CMK (cell line): ENCODE results near the gene MARCHF7.
"Not testable (repeated sequence)": the region's sequence is repeated elsewhere in the genome, so short reads cannot be mapped to it uniquely, and the experiment has no call there.

ENCODE experiments used
- DNase-seq: peaks from one replicate; pipeline ENCODE4 v3.0.0-alpha.2; 2010; ENCODE audit warnings: low read depth

Gene MARCHF7

DNA sequence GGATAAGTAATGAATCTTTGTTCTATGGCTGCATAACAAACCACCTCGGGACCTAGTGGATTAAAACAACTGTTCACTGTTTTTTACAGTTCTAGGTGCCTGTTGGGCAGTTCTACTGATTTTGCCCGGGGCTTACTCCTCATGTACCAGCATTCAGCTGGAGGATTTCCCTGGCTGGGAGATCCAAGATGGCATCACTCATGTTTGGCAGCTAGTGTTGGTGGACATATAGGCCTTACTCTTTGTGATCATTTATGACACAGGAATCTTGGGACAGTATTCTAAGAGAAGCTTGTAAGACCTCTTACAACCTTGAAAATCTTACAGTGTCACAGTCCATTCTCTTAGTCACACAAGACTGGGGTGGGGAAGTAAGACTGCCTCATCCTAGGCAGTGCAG is 4.6 kb downstream of the MARCHF7 start:
- no peak for DNase-seq

DNA sequence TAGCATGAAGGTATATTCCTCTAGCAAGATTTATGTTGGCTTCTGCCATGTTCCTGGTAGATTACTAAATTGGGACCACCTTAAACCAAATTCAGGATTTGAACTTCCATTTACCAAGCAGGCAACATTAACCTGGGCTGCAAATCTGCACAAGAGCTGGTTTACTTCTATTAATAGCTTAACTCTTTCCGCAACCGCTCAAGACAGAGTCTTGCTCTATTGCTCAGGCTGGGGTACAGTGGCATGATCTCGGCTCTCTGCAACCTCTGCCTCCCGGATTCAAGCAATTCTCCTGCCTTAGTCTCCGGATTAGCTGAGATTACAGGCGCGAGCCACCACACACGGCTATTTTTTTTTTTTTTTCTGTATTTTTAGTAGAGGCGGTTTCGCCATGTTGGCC is 8.4 kb downstream of the MARCHF7 start:
- no peak for DNase-seq

DNA sequence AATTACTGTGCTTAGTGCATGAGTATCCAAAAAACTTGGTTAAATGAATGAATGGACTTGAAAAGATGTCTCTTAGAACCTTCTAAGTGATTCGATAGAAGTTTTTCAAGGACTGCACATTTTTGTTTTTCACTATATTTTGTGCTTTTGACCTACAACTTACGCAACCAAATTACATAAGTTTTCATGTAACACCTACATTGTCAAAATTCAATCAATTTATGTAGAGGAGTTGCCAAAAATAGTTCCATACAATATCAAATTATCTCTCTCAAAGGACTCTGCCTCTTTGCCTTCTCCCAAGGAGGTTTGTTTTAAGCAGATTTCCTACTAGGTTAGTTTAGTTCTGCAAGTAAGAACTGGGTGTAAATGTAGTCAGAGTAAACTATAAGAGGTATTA is 10.3 kb downstream of the MARCHF7 start:
- no peak for DNase-seq

DNA sequence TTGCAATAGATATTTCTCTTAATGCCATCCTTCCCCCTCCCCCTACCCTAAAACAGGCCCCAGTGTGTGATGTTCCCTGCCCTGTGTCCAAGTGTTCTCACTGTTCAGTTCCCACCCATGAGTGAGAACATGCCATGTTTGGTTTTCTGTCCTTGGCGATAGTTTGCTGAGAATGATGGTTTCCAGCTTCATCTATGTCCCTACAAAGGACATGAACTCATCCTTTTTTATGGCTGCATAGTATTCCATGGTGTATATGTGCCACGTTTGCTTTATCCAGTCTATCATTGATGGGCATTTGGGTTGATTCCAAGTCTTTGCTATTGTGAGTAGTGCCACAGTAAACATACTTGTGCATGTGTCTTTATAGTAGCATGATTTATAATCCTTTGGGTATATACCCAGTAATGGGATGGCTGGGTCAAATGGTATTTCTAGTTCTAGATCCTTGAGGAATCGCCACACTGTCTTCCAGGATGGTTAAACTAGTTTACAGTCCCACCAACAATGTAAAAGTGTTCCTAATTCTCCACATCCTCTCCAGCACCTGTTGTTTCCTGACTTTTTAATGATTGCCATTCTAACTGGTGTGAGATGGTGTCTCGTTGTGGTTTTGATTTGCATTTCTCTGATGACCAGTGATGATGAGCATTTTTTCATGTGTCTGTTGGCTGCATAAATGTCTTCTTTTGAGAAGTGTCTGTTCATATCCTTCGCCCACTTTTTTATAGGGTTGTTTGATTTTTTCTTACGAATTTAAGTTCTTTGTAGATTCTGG is 12.7 kb downstream of the MARCHF7 start:
- DNase-seq = not testable (repeated sequence)

DNA sequence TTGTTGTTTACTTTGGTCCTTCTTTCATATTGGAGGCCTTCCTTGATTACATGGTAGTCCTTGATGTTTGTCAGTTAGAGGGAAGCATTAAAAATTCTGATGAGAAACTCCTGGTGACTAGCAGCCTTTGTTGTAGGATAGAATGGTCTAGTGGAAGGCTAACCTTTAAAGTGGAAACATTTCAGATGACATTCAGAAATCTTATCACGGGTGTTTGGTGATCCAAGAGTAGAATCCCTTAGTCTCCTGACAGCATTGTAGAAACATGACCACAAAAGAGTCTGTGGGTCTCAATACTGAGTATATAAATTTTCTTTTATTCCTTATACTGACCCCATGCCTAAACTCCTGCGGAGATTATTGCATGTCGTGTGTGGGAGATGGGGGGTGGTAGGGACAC is 13.4 kb downstream of the MARCHF7 start:
- no peak for DNase-seq

DNA sequence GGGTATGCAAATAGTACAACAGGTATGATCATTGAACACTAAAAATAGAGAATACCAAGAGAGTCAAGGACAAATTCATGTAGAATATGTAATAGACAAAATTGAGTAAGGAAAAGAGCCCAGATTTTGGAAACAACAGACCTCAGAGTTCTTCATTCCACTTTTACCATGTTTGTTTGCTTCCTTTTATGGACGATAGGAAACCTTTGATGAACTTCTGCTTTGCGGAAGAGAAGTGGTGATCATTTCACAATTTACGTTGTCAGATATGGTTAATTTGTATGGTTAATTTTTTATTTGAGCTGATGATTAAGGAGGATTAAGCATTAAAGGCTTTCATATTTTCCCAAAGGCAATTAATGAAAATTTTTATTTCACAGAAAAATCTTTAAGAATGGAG is 16.3 kb downstream of the MARCHF7 start:
- DNase-seq = no peak

DNA sequence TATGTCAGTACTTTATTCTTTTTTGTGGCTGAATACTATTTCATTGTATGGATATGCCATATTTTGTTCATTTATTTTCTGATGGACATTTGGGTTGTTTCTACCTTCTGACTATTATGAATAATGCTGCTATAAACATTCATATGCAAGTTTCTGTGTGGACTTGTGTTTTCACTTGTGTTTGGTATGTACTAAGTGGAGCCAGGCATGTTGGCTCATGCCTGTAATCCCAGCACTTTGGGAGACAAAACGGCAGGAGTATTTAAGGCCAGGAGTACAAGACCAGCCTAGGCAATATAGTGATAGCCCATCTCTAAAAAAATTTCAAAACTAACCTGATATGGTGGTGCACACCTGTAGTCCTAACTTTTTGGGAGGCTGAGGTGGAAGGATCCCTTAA is 23.3 kb downstream of the MARCHF7 start:
- DNase-seq = no peak

DNA sequence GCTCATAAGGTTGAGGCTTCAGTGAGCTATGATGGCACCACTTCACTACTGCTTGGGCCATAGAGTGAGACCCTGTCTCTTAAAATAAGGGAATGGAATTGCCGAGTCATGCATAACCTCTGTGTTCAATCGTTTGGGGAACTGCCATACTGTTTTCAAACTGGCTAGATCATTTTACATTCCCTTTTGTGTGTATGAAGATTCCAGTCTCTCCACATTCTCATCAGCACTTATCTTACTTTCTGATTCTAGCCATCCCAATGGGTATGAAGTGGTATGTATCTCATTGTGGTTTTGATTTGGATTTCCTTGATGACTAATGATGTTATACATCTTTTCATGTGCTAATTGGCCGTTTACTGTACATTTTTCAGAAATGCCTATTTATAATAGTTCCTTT is 23.7 kb downstream of the MARCHF7 start:
- DNase-seq = no peak

DNA sequence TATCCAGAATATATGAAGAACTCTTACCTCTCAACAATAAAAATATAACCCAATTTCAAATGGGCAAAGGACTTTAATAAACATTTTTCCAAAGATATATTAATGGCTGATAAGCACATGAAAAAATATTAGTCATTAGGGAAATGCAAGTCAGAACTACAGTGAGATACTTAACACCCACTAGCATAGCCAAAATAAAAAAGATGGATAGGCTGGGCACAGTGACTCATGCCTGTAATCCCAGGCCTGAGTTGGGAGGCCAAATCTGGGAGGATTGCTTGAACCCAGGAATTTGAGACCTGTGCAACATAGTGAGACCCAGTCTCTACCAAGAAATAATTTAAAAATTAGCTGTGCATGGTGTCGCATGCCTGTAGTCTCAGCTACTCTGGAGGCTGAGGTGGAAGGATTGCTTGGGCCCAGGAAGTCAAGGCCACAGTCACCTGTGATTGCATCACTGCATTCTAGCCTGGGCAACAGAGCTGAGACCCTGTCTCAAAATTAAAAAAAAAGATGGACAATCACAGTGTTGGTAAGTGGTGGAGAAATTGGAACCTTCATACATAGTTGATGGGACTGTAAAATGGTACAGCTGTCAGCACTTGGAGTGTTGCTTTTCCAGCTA is 25.1 kb downstream of the MARCHF7 start:
- no peak for DNase-seq

DNA sequence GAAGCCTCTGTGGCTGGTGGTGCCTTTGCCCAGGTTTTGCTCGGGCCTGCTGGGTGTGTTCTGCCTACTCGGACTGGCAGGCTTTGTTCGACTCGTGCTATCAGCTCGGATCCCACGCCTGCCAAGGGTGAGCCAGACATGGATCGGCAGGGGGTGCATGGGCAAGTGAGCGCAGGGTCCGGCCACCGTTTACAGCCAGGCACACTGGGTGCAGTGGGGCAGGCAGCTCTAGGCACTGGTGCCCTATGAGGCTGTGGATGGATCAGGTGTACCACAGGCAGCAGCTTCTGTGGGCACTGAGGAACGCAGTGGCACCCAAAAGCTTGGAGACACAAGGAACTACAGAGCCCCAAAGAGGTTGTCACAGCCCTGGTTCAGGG is 25.6 kb downstream of the MARCHF7 start:
- no peak for DNase-seq

DNA sequence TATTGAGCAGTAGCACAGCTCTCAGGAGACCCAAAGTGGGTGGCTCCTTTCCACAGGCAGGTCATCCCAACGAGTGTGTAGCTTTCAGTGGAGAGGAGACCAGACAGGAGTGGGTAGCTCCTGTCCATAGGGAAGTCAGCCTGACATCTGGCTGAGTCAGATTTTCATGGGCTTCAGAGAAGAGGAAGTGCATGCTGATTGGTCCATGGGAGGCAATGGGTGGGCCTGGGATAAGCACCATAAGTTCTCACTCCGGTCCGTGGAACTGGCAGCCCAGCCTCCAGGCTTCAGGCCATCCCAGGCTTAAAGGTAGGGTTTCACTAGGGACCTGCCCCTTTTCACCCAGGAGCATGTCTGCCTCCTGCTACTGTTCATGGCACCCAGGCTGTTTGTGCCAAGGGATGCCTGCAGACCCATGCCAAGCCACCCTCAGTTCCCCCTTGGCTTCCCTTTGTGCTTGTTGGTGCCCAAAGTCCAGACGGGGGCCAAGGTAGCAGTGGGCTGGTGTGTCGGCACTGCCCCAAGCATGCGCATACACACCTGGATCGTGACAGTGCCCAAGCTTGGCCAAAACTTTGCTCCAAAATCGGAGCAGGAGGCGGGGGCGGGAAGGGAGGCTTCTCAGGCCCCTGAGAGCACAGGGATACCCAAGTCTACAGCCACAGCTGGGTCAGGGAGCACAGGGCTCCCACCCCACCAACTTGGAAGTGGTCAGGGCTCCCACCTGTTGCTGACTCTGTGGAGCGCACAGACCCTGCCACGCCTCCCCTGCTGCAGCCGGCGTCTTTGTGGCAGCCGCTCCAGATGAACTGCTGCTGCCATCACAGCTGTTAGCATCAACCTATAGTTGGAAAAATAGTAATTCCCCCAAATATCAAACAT is 26.4 kb downstream of the MARCHF7 start:
- no peak for DNase-seq

DNA sequence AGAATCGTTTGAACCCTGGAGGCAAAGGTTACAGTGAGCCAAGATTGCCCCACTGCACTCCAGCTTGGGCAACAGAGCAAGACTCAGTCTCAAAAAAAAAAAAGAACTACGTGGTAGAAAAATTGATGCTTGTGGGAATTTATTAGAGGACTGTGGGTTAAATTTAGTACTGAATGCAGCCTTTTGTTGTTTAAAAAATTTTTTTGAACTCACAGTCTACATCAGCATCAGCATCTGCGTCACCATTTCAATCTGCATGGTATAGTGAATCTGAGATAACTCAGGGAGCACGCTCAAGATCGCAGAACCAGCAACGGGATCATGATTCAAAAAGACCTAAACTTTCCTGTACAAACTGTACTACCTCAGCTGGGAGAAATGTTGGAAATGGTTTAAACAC is 30.5 kb downstream of the MARCHF7 start:
- DNase-seq = no peak

DNA sequence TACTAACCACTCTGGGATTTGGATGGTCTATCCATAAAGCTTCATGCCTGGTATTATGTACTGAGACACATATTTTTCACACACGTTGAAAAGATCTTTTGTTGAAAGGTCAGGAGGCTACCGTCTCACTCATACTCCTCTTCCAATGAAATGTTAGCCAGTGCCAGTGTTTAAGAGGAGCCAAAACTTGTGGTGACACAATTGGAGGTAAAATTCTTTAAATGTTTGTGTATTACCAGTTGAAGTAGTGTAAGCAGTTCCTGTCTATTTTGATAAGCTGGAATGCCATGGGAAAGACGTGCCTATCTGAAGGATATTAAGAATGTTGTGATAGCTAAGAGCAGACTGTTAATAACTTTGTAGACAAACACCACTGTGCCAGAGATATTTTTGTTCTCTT is 32.1 kb downstream of the MARCHF7 start:
- no peak for DNase-seq

DNA sequence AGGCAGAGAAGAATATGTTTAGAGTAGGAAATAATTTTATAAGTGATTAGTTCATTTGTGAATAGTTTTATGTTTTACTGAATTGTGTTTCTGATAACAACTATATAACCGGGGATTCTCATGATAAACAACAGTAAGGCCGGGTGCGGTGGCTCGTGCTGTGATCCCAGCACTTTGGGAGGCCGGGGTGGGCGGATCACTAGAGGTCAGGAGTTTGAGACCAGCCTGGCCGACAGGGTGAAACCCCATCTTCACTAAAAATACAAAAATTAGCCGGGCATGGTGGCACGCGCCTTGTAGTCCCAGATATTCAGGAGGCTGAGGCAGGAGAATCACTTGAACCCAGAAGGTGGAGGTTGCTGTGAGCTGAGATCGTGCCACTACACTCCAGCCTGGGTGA is 32.9 kb downstream of the MARCHF7 start:
- not testable (repeated sequence) for DNase-seq

DNA sequence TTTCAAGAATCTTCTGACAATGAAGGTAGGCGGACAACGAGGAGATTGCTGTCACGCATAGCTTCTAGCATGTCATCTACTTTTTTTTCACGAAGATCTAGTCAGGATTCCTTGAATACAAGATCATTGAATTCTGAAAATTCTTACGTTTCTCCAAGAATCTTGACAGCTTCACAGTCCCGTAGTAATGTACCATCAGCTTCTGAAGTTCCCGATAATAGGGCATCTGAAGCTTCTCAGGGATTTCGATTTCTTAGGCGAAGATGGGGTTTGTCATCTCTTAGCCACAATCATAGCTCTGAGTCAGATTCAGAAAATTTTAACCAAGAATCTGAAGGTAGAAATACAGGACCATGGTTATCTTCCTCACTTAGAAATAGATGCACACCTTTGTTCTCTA is 35.8 kb downstream of the MARCHF7 start:
- no peak for DNase-seq

DNA sequence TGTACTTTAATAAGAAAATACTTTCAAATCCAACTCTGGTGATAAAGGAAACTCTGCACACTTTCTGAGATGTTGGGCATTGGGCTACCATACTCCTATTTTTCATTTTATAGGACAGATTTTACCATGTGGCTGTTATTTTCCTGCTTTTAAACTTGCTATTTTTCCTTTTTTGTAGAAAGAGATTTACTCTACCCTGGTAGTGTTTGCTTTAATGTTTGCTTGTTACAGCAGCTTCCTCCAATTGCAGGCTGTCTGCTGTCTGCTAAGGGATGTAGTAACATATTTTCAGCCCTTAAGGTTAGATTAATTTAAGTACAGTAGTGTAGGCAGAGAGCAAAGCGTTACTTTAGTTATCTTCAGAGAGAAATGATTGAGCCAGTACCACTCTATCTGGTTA is 38.6 kb downstream of the MARCHF7 start:
- DNase-seq = no peak

DNA sequence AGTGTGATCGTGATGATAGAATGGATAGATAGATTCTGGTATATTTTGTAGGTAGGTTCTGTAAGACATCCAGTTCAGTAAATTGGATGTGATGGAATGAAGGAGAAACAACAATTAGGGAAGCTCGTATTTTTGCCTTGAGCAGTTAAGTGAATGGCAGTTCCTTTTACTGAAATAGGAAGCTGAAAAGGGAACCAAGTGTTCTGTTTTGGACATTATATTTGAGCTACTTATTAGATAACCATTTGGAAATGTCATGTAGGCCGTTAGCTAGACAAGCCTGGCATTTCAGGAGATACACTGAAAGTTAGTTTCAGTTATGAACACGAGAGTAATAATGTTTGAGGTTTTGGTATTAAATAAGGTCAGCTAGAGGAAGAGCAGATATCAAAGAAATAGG is 41.5 kb downstream of the MARCHF7 start:
- no peak for DNase-seq

DNA sequence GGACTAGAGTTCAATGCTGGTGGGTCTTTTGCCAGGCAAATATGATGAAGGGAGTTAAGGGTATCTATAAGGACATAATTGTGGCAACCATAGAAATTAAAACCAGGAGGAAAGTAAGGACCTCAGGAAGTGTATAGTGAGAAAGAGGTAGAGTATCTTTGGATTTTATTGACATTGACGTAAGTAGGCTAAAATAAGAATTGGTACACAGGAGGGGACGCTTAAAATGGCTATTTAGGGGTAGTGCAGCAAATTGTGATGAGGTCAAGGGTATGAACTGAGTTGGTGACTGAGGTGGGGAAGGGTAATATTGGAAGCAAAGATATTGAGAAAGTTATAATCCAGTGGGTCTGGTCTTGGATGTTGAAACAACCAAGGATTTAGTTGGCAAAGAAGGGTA is 42.7 kb downstream of the MARCHF7 start:
- DNase-seq = no peak

DNA sequence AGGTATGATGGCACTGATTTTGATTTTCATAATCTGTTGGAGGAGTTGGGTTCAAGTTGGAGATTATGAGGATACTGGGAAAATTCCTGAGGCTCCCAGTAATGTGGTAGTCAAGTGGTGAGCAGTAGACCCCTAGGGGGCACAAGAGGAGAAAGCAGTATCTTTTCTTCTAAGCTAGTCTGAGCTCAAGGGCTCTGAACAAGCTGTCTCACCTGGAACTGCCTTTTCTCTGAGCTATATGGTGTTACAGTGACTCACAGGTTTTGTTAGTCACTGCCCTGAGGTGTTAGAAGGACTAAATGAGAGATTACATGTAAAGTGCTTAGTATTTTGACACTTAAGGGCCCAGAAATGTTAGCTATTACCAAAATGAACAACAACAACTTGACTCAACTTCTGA is 43.5 kb downstream of the MARCHF7 start:
- no peak for DNase-seq

DNA sequence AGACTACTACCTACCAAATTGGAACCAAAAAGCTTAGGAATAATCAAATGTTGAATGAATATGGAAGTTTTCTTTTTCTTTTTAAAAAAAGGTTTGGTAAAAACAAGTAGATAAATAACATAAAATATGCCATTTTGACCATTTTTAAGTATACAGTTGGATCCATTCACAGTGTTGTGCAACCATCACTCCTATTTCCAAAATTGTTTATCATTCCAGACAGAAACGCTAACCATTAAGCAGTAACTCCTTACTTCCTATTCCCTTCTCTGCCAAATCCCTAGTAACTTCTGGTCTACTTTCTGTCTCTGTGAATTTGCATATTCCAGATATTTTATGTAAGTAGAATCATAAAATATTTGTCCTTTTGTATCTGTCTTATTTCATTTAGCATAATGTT is 45.9 kb downstream of the MARCHF7 start:
- DNase-seq = no peak

DNA sequence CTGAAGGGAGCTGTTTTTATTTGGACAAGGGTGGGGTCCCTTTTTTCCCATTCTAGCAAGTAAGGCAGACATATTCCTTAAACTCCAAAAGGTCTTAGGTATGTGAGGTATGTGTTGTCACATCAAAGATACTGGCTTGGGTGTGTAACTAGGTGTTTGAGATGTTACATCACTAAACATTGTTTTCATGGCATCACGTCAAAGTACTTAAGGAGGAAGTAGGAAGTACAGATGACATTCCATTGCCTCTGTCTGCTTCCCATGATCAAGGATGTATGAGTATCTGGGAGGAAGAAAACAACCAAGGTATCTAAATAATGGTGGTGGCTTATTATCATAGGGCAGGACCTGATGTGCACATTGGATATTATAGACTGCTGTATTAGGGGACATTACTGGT is 46.4 kb downstream of the MARCHF7 start:
- DNase-seq = no peak

DNA sequence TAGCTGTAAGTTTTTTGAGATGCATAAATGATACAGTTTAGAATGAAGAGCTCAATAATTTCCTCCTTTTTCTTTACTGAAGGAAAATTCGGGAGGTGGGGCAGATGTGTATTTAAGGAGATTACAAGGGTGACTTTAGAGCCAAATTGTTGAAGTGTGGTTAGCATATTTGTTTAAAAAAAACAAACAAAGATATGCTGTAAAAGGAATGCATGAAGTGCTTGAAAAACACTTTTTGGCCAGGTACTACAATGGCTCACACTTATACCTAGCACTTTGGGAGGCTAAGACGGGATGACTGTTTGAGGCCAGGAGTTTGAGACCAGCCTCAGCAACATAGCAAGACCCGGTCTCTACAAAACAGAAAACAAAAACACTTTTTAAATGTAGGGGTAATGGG is 47.3 kb downstream of the MARCHF7 start:
- no peak for DNase-seq

DNA sequence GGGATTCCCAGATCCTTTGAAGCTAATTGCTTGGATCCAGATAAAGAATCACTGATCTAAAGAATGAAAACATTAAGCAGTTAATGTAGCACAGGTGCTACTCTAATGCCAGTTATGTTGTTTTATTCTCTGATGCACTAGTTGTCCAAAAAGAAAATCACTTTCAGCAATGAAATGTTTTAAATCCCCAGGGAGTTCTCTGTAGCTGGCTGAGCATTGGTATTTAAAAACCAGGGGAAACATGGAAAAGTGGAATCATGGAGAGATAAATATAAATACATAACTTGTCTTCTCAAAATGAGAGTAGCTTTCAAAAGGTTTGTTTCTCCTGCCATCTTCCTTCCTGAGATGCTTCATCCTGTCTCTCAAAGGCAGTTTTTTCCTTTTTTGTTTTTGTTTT is 48.0 kb downstream of the MARCHF7 start:
- DNase-seq = no peak
